ENCODE results near the gene ARHGEF26. TPM values are rescaled to one million over a fixed set of nuclear protein-coding genes. Genes with fewer than 3 reads are reported as not detected.

Gene ARHGEF26
- polyA plus RNA-seq, 1 donor from 2014 or later, result 0.11 TPM

DNA sequence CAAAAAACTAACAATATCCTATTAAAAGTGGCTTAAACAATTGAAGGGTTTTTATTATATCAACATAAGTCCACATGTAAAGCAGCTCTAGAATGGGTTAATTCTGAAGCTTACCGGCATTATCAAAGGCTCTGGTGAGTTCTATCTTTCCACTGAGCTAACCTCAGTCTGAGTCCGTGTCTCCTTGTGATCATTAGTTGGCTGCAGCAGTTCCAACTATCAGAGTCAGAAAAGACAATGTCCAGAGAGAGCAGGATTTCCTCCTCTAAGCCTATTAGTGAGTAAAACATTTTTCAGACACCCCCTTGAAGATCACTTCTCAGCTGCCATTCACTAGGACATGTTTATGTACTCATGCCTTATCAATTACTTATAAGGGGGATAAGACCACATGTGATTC is 153.2 kb downstream of the ARHGEF26 start:
- Mint-ChIP-seq H3K4me3 (no peak overlapping the region), H3K9me3 (no peaks in the 10 kb centered on the region), H3K27ac (no peak overlapping the region), H3K27me3 (no peaks in the 10 kb centered on the region), H3K36me3 (peaks cover 12% of the 10 kb centered on the region), H3K4me1 (peaks cover 0 to 2% (median 2%) of the 10 kb centered on the region in 3 donors)

DNA sequence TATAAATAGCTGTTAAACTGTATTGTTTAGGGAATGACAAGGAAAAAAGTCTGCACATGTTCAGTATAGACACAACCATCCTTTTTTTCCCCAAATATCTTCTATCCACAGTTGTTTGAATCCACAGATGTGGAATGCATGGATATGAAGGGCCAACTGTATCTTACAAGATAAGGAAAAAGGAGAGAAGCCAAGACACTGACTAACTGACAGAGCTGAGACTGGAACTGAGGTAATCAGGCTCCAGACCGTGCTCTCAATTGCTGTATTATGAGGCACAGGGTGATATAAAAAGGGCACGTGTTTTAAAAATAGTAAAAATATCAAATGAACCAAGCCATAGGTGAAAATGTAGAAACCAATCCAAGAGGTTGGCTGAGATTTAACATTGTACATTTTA is 154.1 kb downstream of the ARHGEF26 start:
- H3K4me3 Mint-ChIP-seq, result no peak overlapping the region
- peaks cover 10% of the 10 kb centered on the region for H3K36me3 Mint-ChIP-seq
- H3K9me3 Mint-ChIP-seq, result no peaks in the 10 kb centered on the region
- peaks cover 0 to 2% (median 2%) of the 10 kb centered on the region in 3 donors for H3K4me1 Mint-ChIP-seq
- H3K27ac Mint-ChIP-seq, result peak overlapping the region in 1 of 3 donors; percentile 84
- no peaks in the 10 kb centered on the region for H3K27me3 Mint-ChIP-seq

DNA sequence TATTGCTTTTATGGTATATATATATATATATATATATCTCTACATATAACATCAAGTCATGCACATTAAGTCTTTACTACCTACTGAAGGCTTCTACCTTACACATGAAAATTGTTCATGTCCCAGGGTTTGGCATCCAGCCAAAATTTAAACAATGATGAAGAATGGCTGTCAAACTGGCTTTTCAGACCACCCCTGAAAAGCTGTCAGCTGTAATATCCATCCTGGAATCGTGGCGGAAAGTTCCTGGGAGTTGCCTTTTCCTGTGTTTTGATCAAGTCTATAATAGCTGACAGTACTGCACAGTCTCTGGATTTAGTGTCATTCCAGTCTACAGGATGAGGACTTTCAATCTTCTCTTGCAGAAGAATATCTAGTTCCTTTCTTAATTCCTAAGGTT is 154.8 kb downstream of the ARHGEF26 start:
- H3K27ac Mint-ChIP-seq, result no peak overlapping the region
- no peaks in the 10 kb centered on the region for H3K9me3 Mint-ChIP-seq
- H3K36me3 Mint-ChIP-seq, result peaks cover 10% of the 10 kb centered on the region
- H3K4me1 Mint-ChIP-seq, result peaks cover 0 to 2% (median 2%) of the 10 kb centered on the region in 3 donors
- H3K27me3 Mint-ChIP-seq, result no peaks in the 10 kb centered on the region
- no peak overlapping the region for H3K4me3 Mint-ChIP-seq

DNA sequence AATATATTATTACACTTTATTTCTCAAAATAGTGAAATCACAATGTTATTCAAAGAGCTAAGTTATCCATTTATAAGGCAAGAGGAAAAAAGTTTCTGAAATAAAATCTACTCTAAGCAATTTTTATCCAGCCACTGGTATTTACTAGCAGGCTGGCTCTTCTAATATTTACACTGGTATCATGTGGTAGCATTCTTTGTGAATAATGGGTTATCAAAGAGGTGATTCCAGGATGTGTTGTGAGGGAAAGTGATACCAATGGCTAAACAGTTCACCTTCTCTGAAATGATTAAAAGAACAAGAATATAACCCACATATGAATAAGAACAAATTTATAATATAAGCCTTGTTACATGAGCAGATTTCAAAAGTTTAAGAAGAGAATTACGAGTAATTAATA is 159.0 kb downstream of the ARHGEF26 start:
- Mint-ChIP-seq H3K4me3 (no peak overlapping the region), H3K27ac (no peak overlapping the region), H3K4me1 (peaks cover 0 to under 1% (median under 1%) of the 10 kb centered on the region in 3 donors)

DNA sequence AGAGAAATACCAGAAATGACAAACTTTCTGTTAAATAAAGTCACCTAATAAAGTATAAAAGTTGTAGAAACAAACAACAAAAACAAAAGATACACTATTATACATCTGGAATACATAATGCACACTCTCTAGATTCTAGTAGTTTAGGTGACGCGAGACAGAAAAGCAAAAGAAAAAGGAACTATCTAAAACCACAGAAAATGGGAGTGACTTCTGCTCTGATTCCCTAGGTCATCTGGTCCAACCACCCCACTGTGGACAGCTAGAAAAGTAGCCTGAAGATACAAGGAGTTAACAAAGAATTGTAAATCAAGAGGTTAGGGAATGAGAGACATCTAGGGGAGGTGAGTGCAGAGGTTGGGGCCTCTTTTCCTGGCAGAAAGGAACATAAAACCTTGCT is 164.0 kb downstream of the ARHGEF26 start:
- Mint-ChIP-seq H3K36me3 (peaks cover 3% of the 10 kb centered on the region), H3K4me1 (peaks cover 2 to 8% (median 6%) of the 10 kb centered on the region in 3 donors), H3K27me3 (no peaks in the 10 kb centered on the region), H3K9me3 (no peaks in the 10 kb centered on the region), H3K27ac (peak overlapping the region in 1 of 3 donors; percentile 78), H3K4me3 (no peak overlapping the region)

More for the DNA sequence above, 159.0 kb downstream of the ARHGEF26 start:
- H3K27me3 Mint-ChIP-seq, result no peaks in the 10 kb centered on the region
- H3K9me3 Mint-ChIP-seq, result no peaks in the 10 kb centered on the region
- peaks cover 4% of the 10 kb centered on the region for H3K36me3 Mint-ChIP-seq

DNA sequence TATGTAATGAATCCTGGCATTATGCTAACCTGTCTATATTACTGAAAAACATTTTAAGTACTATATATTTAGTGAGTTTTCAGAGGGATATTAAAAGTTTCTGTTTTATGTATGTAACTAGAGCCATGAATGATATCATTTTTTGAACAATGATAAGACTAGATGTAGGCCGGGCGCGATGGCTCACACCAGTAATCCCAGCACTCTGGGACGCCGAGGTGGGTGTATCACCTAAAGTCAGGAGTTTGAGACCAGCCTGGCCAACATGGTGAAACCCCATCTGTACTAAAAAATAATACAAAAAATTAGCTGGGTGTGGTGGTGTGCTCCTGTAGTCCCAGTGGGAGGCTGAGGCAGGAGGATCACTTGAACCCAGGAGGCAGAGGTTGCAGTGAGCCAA is 169.0 kb downstream of the ARHGEF26 start:
- H3K27me3 Mint-ChIP-seq, result no peaks in the 10 kb centered on the region

DNA sequence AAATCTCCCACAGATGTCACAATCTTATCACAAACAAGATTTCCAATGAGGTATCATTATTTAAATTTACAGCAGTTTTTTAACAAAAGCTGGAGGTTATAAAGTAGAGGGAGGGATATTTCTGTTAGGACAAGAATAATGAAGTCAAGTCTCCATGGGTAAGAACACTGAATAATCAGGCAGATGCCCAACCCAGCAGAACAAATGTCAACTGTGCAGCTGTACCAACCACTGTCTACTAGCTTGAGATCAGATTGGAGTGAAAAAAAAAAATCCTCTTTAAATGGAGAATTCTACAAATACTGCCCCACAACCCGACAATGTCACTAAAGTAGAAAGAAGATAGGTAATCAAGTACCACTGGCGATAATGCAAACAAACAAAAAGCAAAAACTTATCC is 172.8 kb downstream of the ARHGEF26 start:
- Mint-ChIP-seq H3K27ac (peak overlapping the region in 1 of 3 donors; percentile 59), H3K27me3 (no peaks in the 10 kb centered on the region), H3K4me1 (peaks cover 0 to 6% (median 0%) of the 10 kb centered on the region in 3 donors), H3K4me3 (no peak overlapping the region), H3K36me3 (peaks cover 7% of the 10 kb centered on the region), H3K9me3 (no peaks in the 10 kb centered on the region)

More for the DNA sequence above, 169.0 kb downstream of the ARHGEF26 start:
- Mint-ChIP-seq H3K27ac (no peak overlapping the region), H3K4me3 (no peak overlapping the region), H3K4me1 (peaks cover 1 to 7% (median 6%) of the 10 kb centered on the region in 3 donors), H3K9me3 (no peaks in the 10 kb centered on the region), H3K36me3 (peaks cover 9% of the 10 kb centered on the region)

DNA sequence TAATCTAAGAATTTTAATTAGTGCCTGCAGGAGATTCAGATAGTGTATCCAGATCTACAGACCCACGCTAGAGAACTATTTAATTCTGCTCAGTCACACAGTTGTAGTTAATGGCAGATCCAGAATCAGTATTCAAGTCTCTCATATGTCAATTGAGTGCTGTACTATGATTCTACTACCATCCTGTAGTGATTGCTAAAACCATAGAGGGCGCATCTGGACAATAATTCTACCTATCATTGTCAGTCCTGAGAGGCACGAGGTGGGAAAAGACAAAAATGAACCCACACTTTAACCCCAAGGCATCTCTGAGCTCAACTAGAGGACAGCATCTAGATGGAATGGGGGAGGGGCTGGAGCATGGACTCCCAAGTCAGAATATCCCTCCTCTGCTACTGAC is 180.4 kb downstream of the ARHGEF26 start:
- H3K4me3 Mint-ChIP-seq, result no peak overlapping the region
- H3K4me1 Mint-ChIP-seq, result peaks cover 0 to 4% (median 3%) of the 10 kb centered on the region in 3 donors
- H3K36me3 Mint-ChIP-seq, result no peaks in the 10 kb centered on the region
- H3K27ac Mint-ChIP-seq, result no peak overlapping the region
- H3K9me3 Mint-ChIP-seq, result no peaks in the 10 kb centered on the region
- H3K27me3 Mint-ChIP-seq, result no peaks in the 10 kb centered on the region

DNA sequence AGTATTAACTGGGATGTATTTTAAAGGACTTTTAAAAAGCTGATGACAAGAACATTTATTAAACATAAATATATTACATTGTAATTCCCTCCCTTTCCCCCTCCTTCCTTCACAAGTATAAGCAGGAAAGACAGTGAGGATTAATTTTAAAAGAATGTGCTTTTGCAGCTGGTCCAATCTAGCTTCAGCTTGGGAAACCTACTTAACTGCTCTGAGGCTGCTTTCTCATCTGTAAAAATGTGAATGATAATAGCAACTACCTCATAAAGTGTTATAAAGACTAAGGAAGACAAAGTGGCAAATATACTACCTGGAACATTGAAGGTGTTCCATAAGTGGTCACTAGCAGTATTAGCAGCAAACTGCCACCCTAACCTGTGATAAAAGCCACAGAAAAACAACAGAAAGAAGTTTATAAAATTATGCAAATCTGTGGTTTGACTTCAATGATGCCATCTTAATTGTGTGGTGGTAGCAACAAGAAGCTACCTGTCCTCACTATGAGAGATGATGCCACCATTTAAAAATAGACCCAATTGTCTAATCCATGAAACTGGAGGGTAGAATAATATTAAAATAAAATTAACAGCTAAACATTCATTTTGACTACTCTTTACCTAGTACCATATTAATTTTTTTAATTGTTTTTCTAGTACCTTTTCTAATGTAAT is 183.1 kb downstream of the ARHGEF26 start:
- Mint-ChIP-seq H3K27me3 (no peaks in the 10 kb centered on the region), H3K9me3 (no peaks in the 10 kb centered on the region), H3K27ac (no peak overlapping the region), H3K4me1 (peaks cover 7 to 11% (median 9%) of the 10 kb centered on the region in 3 donors), H3K36me3 (no peaks in the 10 kb centered on the region), H3K4me3 (no peak overlapping the region)

DNA sequence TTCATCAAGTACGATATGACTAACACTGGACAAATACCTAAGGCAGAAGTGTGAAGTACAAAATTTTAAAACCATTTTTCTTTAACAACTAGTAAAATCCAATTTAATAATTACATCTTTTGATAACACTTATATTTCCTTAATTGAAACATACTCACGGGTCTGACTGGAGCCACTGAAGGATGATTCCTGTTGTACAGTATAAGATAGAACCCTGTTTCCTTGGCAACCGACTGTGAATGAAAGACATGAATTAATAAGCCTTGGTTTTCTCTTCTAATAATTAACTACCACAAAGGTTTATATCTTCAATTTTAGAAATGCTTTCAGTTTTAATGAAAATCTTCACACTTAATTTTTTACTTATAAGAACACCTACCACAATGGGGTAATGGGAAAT is 183.7 kb downstream of the ARHGEF26 start:
- Mint-ChIP-seq H3K36me3 (no peaks in the 10 kb centered on the region), H3K9me3 (no peaks in the 10 kb centered on the region), H3K4me1 (peaks cover 8 to 11% (median 10%) of the 10 kb centered on the region in 3 donors), H3K4me3 (no peak overlapping the region), H3K27me3 (no peaks in the 10 kb centered on the region), H3K27ac (peak overlapping the region in 1 of 3 donors; percentile 35)

DNA sequence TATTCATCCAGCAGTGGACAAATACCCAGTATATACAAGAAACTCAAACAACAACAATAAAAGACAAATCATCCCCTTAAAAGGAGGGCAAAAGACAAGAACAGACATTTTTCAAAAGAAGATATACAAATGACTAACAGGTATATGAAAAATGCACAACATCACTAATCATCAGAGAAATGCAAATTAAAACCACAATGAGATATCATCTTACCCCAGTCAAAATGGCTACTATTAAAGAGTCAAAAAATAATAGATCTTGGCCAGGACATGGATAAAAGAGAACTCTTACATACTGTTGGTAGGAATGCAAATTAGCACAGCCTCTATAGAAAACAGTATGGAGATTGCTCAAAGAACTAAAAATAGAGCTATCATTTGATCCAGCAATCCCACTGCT is 186.2 kb downstream of the ARHGEF26 start:
- H3K4me1 Mint-ChIP-seq, result peaks cover 8 to 11% (median 9%) of the 10 kb centered on the region in 3 donors
- no peaks in the 10 kb centered on the region for H3K36me3 Mint-ChIP-seq
- H3K27ac Mint-ChIP-seq, result no peak overlapping the region
- H3K9me3 Mint-ChIP-seq, result no peaks in the 10 kb centered on the region
- no peak overlapping the region for H3K4me3 Mint-ChIP-seq
- H3K27me3 Mint-ChIP-seq, result no peaks in the 10 kb centered on the region

Other genes with a start within 250 kb of the ARHGEF26 start
- 15.4 TPM for gene DHX36, start 203.1 kb downstream of the ARHGEF26 start, polyA plus RNA-seq

All from IgD-negative memory B cell (primary cell).